ENCODE results near the gene L3MBTL4.

GRCh38 chr18:6368017-6368416 lies 46.7 kb downstream of the L3MBTL4 start:
- TF ChIP-seq ZNF565 (CRISPR knock-in tag; conservative IDR thresholded peaks at IDR 0.05; ENCODE audit: low read depth), result no peak
- no peak for TF ChIP-seq ZFP3 (CRISPR knock-in tag; IDR thresholded peaks at IDR 0.05)
- no peak for TF ChIP-seq CREB5 (CRISPR knock-in tag; IDR thresholded peaks at IDR 0.05; ENCODE audit: low read depth)
- no peak for TF ChIP-seq RARB (CRISPR knock-in tag; IDR thresholded peaks at IDR 0.05)
- TF ChIP-seq ZNF70 (CRISPR knock-in tag; IDR thresholded peaks at IDR 0.05), result no peak
- no peak for TF ChIP-seq ZNF8 (CRISPR knock-in tag; IDR thresholded peaks at IDR 0.05)
- no peak for TF ChIP-seq PATZ1 (CRISPR knock-in tag; IDR thresholded peaks at IDR 0.05; ENCODE audit: borderline replicate concordance)
- TF ChIP-seq ESRRG (CRISPR knock-in tag; IDR thresholded peaks at IDR 0.05), result no peak
